ENCODE results near the gene MYH9.
"Not testable (repeated sequence)": the region's sequence is repeated elsewhere in the genome, so short reads cannot be mapped to it uniquely, and the experiment has no call there.

The MYH9 gene

GRCh38 chr22:36267896-36268485, 119.8 kb downstream of the MYH9 start:
- POLR2A ChIA-PET, result no interaction called here
- H3K9me3 ChIP-seq (ENCODE audit: control insufficient read depth, insufficient read depth, low read depth, low read length), result no peaks in the 10 kb centered on the region
- no peak for TF ChIP-seq ZFP37 (tag by site-specific recombination; IDR thresholded peaks at IDR 0.05)
- no peak overlapping the region for H3K27ac ChIP-seq (ENCODE audit: extremely low read depth, low read depth, low read length)
- no peak overlapping the region for H3K4me3 ChIP-seq (ENCODE audit: low read depth, low read length)
- no peaks in the 10 kb centered on the region for H3K4me1 ChIP-seq (ENCODE audit: control insufficient read depth, insufficient read depth, low read length)
- no peaks in the 10 kb centered on the region for H3K36me3 ChIP-seq (ENCODE audit: control insufficient read depth in 2 of 2, insufficient read depth in 1 of 2, low read length in 2 of 2)
- CTCF ChIA-PET, result interaction anchor here (0.9 kb wide), 2 partner anchors 10 to 18 kb away, joined by 3 to 4 read pairs; no protein-coding TSS in a partner anchor

DNA sequence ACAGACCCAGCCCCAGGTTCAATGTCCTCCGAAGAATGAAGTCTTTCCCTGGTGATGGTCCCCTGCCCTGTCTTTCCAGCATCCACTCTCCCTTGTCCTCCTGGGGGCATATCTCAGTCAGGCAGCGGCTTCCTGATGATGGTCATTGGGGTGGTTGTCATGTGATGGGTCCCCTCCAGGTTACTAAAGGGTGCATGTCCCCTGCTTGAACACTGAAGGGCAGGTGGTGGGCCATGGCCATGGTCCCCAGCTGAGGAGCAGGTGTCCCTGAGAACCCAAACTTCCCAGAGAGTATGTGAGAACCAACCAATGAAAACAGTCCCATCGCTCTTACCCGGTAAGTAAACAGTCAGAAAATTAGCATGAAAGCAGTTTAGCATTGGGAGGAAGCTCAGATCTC, 120.7 kb downstream of the MYH9 start:
- no peaks in the 10 kb centered on the region for H3K4me1 ChIP-seq (ENCODE audit: control insufficient read depth, insufficient read depth, low read length)
- H3K27ac ChIP-seq (ENCODE audit: extremely low read depth, low read depth, low read length), result no peak overlapping the region
- no peak overlapping the region for H3K4me3 ChIP-seq (ENCODE audit: low read depth, low read length)
- H3K36me3 ChIP-seq (ENCODE audit: control insufficient read depth in 2 of 2, insufficient read depth in 1 of 2, low read length in 2 of 2), result no peaks in the 10 kb centered on the region
- ChIA-PET CTCF (interaction anchor here (0.9 to 2.7 kb wide), 2 partner anchors 11 to 19 kb away, joined by 3 to 13 read pairs; no protein-coding TSS in a partner anchor), POLR2A (interaction anchor here (1.1 kb wide), 1 partner anchor 28 kb away, joined by 4 read pairs; the partner anchor contains the start of gene APOL2)
- no peaks in the 10 kb centered on the region for H3K9me3 ChIP-seq (ENCODE audit: control insufficient read depth, insufficient read depth, low read depth, low read length)
- TF ChIP-seq PRDM4 (tag by site-specific recombination; IDR thresholded peaks at IDR 0.05) (no peak), HOXC10 (CRISPR knock-in tag; IDR thresholded peaks at IDR 0.05) (no peak), TCF7L2 (IDR thresholded peaks at IDR 0.05; ENCODE audit: borderline replicate concordance, low read depth, low read length) (no peak), ZBTB7A (tag by site-specific recombination; IDR thresholded peaks at IDR 0.05; ENCODE audit: low read depth) (no peak), ZNF2 (tag by site-specific recombination; IDR thresholded peaks at IDR 0.05) (no peak), ZNF623 (tag by site-specific recombination; IDR thresholded peaks at IDR 0.05) (no peak), ZNF366 (tag by site-specific recombination; conservative IDR thresholded peaks at IDR 0.05) (no peak), MZF1 (tag by site-specific recombination; IDR thresholded peaks at IDR 0.05; ENCODE audit: borderline replicate concordance) (no peak), ZNF785 (tag by site-specific recombination; IDR thresholded peaks at IDR 0.05) (no peak)
- TF ChIP-seq, protein P1, sequence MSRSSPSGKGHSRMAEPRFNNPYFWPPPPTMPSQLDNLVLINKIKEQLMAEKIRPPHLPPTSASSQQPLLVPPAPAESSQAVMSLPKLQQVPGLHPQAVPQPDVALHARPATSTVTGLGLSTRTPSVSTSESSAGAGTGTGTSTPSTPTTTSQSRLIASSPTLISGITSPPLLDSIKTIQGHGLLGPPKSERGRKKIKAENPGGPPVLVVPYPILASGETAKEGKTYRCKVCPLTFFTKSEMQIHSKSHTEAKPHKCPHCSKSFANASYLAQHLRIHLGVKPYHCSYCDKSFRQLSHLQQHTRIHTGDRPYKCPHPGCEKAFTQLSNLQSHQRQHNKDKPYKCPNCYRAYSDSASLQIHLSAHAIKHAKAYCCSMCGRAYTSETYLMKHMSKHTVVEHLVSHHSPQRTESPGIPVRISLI (tag by site-specific recombination; IDR thresholded peaks at IDR 0.05), result no peak

GRCh38 chr22:36263886-36264664, 123.7 kb downstream of the MYH9 start:
- not testable (repeated sequence) for H3K36me3 ChIP-seq (ENCODE audit: control insufficient read depth in 2 of 2, insufficient read depth in 1 of 2, low read length in 2 of 2); H3K4me3 ChIP-seq (ENCODE audit: low read depth, low read length); H3K9me3 ChIP-seq (ENCODE audit: control insufficient read depth, insufficient read depth, low read depth, low read length); H3K4me1 ChIP-seq (ENCODE audit: control insufficient read depth, insufficient read depth, low read length); H3K27ac ChIP-seq (ENCODE audit: extremely low read depth, low read depth, low read length)
- CTCF ChIA-PET, result interaction anchor here (1.1 to 2.5 kb wide), 3 partner anchors 21 to 47 kb away, joined by 3 to 11 read pairs (median 3); partner anchors contain the start of gene APOL2
- POLR2A ChIA-PET, result interaction anchor here (0.6 kb wide), 1 partner anchor 14 kb away, joined by 3 read pairs; no protein-coding TSS in a partner anchor

GRCh38 chr22:36263216-36263673, 124.5 kb downstream of the MYH9 start:
- H3K4me1 ChIP-seq (ENCODE audit: control insufficient read depth, insufficient read depth, low read length); H3K4me3 ChIP-seq (ENCODE audit: low read depth, low read length); H3K9me3 ChIP-seq (ENCODE audit: control insufficient read depth, insufficient read depth, low read depth, low read length); POLR2A ChIA-PET; H3K36me3 ChIP-seq (ENCODE audit: control insufficient read depth in 2 of 2, insufficient read depth in 1 of 2, low read length in 2 of 2); H3K27ac ChIP-seq (ENCODE audit: extremely low read depth, low read depth, low read length): not testable (repeated sequence)
- CTCF ChIA-PET, result interaction anchor here (1.2 to 2.5 kb wide), 2 partner anchors 22 to 25 kb away, joined by 3 to 11 read pairs; partner anchors contain the start of gene APOL2

DNA sequence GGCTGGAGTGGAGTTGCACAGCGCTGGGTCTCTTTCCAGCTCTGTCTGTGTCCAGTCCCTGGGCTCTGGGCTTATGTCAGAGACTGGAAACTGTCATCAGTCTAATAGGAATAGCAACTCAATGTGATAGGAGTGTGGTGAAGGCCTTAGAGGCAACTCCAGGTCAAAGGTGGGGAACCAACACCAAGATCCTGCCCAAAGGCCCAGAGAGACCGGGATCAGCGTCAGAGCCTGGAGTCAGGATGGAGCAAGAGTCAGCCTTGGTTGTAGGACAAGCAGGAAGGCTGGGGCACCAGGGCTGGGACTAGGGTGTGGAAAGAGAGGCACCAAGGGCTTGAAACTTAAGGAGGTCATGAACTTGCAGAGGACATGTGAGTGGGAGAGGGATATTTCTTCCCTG, 125.5 kb downstream of the MYH9 start:
- H3K4me1 ChIP-seq (ENCODE audit: control insufficient read depth, insufficient read depth, low read length); H3K27ac ChIP-seq (ENCODE audit: extremely low read depth, low read depth, low read length); H3K9me3 ChIP-seq (ENCODE audit: control insufficient read depth, insufficient read depth, low read depth, low read length); POLR2A ChIA-PET; H3K4me3 ChIP-seq (ENCODE audit: low read depth, low read length); H3K36me3 ChIP-seq (ENCODE audit: control insufficient read depth in 2 of 2, insufficient read depth in 1 of 2, low read length in 2 of 2): not testable (repeated sequence)
- CTCF ChIA-PET, result interaction anchor here (0.9 kb wide), 1 partner anchor 26 kb away, joined by 3 read pairs; no protein-coding TSS in a partner anchor

Data from HEK293 (cell line).